GM12865 (cell line): ENCODE data around the gene URAD.

Experiments used
- DNase-seq: peaks from one replicate; pipeline ENCODE4 v3.0.0; 2010; ENCODE audit warnings: low read depth
- H3K4me3 ChIP-seq: 2 replicates; pipeline ENCODE4 v1.5.1; 2011; ENCODE audit warnings: mild to moderate bottlenecking, low read depth, low read length, control low read depth
- TF ChIP-seq, protein P1 (sequence below): IDR thresholded peaks from 2 replicates; pipeline ENCODE4 v1.5.1; 2011; ENCODE audit warnings: low read length, control low read depth, low read depth, inconsistent platforms; ENCODE audit not compliant: insufficient read depth; ENCODE audit errors: missing control alignments

Gene URAD

GRCh38 chr13:28027607-28028364 is 39.3 kb upstream of the URAD start:
- TF ChIP-seq, protein P1, sequence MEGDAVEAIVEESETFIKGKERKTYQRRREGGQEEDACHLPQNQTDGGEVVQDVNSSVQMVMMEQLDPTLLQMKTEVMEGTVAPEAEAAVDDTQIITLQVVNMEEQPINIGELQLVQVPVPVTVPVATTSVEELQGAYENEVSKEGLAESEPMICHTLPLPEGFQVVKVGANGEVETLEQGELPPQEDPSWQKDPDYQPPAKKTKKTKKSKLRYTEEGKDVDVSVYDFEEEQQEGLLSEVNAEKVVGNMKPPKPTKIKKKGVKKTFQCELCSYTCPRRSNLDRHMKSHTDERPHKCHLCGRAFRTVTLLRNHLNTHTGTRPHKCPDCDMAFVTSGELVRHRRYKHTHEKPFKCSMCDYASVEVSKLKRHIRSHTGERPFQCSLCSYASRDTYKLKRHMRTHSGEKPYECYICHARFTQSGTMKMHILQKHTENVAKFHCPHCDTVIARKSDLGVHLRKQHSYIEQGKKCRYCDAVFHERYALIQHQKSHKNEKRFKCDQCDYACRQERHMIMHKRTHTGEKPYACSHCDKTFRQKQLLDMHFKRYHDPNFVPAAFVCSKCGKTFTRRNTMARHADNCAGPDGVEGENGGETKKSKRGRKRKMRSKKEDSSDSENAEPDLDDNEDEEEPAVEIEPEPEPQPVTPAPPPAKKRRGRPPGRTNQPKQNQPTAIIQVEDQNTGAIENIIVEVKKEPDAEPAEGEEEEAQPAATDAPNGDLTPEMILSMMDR = no peak
- DNase-seq = no peak
- H3K4me3 ChIP-seq = no peak overlapping the region

- TF ChIP-seq, protein P1 = no peak
- no peak overlapping the region for H3K4me3 ChIP-seq
- no peak for DNase-seq
These were observed 38.6 kb upstream of the URAD start for GRCh38 chr13:28027071-28027470.

DNA sequence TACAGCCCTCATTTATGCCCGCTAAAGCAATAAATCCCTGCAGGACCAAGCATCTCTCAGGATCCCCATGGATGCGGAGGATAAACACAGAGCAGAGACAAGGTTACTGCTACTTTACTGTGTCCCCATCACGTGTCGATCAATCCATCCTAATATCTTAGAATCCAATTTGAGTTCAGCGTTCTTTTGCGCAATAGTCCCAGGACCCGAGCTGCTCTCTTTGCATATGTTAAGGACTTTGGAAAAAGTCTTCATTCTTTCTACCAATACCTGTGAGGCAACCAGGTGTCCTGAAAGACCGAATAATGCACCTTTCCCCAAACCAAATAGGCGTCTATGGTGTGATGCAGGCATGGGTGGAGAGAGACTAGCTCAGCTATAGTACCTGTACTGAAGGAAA is 38.0 kb upstream of the URAD start:
- no peak overlapping the region for H3K4me3 ChIP-seq
- no peak for DNase-seq
- TF ChIP-seq, protein P1 = no peak

- DNase-seq = no peak
- no peak overlapping the region for H3K4me3 ChIP-seq
- TF ChIP-seq, protein P1 = no peak
These were observed 34.5 kb upstream of the URAD start for GRCh38 chr13:28022848-28023518.

GRCh38 chr13:28014301-28014700 is 25.8 kb upstream of the URAD start:
- no peak for DNase-seq
- H3K4me3 ChIP-seq = no peak overlapping the region
- TF ChIP-seq, protein P1 = no peak

- TF ChIP-seq, protein P1 = no peak
- no peak overlapping the region for H3K4me3 ChIP-seq
- DNase-seq = no peak
These were observed 25.0 kb upstream of the URAD start for GRCh38 chr13:28013482-28013881.
